ENCODE data around the gene GPR149.
A peak's percentile ranks its signal among the peaks of the same experiment; 100 is the strongest.

GPR149 gene

DNA sequence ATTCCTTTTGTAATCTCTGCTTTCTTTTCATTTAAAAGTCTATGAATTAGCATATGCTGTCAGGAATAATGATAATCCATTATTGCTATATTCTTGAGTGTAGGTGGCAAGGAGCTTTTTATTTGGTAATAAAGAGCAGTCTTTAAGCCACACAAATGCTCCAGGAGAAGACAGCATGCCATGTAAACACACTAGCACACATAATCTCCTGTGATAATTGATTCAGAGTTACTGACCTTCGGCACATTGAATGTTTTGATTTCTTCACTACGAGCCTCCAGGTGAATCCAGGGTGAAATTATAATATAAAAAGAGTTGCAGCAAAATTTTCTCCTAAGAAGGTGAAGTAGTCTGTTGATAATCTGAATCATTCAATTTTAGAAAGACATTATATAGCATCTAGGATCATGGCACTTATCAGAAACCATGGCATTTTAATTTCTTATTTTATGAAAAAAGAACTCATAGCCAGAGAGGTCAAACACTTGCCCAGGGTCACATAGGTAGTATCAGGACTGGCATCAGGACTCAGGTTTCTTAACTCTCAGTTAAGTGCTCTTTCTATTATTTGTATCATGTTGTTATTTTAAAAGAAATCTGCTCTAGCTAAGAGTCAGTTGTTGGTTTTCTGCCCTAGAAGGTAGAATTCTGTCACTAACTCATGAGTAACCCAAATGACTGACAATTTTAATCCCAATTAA, 84.4 kb downstream of the GPR149 start:
- no peak for DNase-seq

DNA sequence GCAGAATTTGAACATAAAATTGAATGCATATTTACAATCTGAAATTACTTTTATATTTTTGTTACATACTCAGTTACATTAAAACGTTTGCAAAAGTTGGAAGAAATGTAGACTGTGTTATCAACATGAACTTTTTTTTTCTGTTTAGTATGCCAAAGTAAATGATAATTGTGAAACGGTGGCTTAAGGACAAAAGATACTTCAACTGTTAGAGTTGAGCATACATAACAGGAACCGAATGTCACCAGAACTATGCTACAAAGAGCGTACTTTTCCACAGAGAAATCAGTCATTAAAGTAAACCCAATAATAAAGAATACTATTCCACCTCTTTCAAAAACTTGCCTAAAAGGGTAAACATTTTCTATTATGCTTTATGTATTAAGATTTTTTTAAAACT, 91.4 kb downstream of the GPR149 start:
- DNase-seq: no peak

DNA sequence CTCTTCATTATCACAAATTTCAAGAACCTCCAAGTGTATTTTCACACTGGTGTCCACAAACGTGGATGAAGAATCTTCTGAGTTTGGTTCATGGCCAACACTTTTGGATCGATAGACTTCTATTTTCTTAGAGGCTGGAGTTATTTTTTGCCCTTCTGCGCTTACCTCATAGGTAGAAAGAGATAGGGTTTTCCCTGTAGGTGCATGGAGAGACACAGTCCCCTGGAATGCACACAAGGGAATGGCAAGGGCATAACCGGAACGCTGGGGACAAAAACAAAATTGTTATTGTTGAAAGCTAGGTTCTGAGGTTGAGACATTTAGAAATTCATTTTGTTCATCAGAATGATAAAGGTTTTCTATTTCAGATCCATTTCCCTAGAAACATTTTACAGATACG, 92.0 kb downstream of the GPR149 start:
- DNase-seq: no peak

DNA sequence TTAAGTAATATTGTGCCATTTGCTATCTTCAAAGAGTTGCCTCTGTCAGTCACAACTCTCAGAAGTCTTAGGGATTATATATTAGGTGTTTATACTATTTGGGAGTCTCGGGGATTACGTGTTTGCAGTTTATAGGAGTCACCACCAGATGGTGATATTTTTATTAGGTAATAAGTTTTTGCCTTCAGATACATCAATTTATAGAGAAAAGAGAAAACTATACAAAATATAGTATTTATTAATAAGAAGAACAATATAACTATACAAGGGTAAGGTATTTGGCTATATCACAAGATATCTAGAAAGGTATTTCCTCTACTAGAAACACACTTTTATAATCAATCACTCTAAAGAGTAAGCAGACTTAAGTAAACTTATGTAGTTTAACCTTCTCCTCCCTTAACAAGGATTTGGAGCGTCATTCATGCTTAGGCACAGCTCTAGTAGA, 95.0 kb downstream of the GPR149 start:
- DNase-seq: peak; percentile 21 to 79

DNA sequence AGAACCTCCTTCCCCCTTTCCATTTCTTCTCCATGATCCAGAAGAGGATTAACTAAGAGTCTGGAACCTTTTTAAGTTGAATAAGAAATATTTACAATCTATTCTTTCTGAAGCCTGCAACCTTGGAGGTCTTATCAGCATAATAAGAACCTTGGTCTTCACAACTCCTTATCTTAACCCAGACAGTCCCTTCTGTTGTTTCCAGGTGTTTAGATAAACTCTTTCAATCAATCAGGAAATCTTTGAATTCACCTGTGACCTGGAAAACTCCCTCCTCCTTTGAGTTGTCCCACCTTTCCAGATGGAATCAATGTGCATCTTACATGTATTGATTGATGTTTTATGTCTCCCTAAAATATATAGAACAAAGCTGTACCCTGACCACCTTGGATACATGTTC, 102.1 kb downstream of the GPR149 start:
- DNase-seq: no peak

DNA sequence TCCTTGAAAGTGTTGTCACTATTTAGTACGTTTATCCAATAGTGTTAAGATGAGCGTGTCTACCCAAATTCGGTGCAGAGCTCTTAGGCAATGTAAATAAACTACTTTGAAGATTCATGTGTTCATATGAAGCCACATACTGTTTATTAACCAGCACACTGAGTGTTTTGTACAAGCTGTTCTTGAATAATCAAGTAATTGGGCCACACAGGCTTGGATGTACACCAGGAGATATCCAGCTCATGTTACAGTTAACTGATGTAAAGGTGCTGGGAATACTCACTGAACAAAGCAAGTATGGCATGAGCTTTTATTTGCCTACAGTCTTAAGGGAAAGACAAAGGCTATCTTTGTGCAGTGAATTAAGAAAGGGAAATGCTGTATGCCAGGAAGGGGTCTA, 105.1 kb downstream of the GPR149 start:
- peak; percentile 90 to 98 for DNase-seq

DNA sequence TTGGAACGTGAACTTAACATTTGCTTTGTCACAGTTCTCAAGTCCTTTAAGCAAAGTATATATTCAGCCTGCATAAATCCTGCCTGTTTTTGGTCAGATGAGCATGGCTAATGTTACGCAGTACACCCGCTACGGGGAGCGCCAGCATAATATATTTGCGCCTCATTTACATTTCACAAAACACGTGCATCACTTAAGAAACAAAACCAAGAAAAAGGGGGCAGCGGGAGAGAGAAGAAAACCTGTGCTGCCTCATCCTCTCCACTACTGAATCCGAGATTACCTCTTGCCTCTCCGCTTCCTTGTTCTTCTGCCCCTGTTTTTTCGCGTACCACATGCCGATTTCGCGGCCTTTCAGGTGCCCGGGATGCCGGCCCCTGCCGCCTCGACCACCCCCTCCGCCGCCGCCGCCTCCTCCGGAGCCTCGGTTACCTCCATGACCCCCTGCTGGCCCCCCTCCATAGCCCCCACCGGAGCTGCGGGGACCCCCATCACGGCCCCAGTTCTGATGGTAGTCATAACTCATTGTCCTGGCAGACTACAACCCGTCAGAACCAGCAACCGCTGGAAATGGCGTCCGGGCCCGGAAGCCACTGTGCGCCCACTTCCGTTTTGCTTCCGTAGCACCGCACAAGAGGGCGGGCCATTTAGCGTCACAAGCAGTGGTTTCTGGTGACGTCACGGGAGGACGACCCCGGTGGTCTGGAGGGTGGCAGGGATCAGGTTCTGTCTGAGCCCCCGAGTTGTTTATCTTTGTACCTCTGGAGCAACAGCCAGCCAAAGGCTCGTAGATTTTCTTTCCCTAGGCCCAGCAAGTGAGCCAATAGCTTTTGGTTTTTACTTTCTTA, 105.9 kb downstream of the GPR149 start, which contains the start of gene DHX36:
Gene DHX36 (minus strand): TSS at position 597 of the 848 bp plus-strand sequence. CDS start 71 bp downstream, at position 526.
- peak; percentile 91 to 98 for DNase-seq

DNA sequence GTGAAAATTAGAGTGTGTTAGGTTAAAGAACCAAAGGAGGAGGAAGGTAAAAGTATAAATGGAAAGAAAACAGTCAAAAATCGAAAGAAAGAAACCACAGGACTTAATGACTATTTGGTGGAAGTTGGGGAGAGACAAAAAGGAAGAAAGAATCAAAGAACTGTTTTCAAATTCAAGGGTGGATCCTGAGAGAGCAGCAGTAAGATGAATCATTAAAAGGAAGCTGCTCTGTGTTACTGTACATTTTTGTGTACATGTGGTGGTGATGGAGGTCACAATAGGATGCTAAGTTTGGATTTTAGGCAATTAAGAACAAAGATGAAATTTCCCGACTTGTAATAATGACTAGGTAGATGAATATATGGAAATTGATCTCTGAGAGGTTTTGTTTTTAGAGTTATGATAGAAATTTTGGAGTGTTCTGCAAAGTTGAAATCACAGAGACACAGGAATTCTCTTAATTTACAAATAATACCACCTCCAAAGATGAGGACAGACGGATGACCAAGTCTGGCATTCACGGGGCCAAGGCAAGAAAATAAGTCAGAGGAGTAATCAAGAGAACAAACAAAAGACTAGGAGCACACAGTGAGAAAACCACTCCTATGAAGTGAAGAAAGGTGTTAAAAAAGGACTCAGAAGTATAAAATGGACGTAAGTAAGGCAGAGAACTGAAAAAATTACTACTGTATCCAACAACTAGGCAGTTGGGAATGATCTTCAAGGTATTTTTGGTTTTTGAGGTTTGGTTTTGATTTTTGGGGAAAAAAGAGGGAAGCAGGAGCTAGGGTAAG, 112.8 kb downstream of the GPR149 start:
- DNase-seq: no peak

DNA sequence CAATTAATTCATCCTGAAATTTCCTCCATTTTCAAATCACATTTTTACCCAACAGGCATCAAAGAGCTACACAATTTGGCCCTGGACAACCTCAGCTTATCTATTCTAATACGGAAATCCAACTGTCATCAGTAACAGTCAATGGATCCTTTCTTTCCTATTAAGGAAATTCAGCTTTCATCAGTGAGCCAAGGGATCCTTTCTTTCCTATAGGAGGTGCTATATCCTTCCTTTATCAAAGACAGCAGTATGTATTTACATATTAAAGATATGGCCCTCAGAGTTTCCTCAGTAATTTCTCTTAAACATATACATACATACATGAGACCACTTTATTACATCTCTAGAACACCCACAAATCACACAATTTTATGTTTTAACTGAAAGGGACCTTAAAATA, 115.8 kb downstream of the GPR149 start:
- peak; percentile 14 to 42 for DNase-seq

DNA sequence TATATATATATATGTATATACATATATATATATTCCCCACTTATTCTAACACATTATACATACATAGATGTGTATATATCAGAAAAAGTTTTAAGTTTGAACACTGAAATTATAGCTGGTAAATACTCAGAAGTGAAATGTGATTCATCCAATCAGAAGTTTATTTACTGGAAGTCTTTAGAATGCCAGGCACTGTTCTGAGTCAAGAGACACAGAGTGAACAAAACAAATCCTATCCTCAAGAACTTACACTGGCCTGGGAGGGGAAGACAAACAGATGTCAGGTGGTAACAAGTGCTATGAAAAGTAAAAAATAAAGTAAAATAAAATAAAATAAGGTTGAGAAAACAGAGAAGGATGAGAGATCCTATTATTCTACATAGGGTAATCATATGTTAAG, 119.2 kb downstream of the GPR149 start:
- DNase-seq: no peak

DNA sequence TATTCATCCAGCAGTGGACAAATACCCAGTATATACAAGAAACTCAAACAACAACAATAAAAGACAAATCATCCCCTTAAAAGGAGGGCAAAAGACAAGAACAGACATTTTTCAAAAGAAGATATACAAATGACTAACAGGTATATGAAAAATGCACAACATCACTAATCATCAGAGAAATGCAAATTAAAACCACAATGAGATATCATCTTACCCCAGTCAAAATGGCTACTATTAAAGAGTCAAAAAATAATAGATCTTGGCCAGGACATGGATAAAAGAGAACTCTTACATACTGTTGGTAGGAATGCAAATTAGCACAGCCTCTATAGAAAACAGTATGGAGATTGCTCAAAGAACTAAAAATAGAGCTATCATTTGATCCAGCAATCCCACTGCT, 122.6 kb downstream of the GPR149 start:
- peak; percentile 49 to 66 for DNase-seq

DNA sequence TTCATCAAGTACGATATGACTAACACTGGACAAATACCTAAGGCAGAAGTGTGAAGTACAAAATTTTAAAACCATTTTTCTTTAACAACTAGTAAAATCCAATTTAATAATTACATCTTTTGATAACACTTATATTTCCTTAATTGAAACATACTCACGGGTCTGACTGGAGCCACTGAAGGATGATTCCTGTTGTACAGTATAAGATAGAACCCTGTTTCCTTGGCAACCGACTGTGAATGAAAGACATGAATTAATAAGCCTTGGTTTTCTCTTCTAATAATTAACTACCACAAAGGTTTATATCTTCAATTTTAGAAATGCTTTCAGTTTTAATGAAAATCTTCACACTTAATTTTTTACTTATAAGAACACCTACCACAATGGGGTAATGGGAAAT, 125.1 kb downstream of the GPR149 start:
- no peak for DNase-seq

DNA sequence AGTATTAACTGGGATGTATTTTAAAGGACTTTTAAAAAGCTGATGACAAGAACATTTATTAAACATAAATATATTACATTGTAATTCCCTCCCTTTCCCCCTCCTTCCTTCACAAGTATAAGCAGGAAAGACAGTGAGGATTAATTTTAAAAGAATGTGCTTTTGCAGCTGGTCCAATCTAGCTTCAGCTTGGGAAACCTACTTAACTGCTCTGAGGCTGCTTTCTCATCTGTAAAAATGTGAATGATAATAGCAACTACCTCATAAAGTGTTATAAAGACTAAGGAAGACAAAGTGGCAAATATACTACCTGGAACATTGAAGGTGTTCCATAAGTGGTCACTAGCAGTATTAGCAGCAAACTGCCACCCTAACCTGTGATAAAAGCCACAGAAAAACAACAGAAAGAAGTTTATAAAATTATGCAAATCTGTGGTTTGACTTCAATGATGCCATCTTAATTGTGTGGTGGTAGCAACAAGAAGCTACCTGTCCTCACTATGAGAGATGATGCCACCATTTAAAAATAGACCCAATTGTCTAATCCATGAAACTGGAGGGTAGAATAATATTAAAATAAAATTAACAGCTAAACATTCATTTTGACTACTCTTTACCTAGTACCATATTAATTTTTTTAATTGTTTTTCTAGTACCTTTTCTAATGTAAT, 125.7 kb downstream of the GPR149 start:
- DNase-seq: peak; percentile 36 to 37

DNA sequence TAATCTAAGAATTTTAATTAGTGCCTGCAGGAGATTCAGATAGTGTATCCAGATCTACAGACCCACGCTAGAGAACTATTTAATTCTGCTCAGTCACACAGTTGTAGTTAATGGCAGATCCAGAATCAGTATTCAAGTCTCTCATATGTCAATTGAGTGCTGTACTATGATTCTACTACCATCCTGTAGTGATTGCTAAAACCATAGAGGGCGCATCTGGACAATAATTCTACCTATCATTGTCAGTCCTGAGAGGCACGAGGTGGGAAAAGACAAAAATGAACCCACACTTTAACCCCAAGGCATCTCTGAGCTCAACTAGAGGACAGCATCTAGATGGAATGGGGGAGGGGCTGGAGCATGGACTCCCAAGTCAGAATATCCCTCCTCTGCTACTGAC, 128.4 kb downstream of the GPR149 start:
- DNase-seq: peak in 1 of 2 experiments; percentile 7

DNA sequence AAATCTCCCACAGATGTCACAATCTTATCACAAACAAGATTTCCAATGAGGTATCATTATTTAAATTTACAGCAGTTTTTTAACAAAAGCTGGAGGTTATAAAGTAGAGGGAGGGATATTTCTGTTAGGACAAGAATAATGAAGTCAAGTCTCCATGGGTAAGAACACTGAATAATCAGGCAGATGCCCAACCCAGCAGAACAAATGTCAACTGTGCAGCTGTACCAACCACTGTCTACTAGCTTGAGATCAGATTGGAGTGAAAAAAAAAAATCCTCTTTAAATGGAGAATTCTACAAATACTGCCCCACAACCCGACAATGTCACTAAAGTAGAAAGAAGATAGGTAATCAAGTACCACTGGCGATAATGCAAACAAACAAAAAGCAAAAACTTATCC, 136.0 kb downstream of the GPR149 start:
- no peak for DNase-seq

DNA sequence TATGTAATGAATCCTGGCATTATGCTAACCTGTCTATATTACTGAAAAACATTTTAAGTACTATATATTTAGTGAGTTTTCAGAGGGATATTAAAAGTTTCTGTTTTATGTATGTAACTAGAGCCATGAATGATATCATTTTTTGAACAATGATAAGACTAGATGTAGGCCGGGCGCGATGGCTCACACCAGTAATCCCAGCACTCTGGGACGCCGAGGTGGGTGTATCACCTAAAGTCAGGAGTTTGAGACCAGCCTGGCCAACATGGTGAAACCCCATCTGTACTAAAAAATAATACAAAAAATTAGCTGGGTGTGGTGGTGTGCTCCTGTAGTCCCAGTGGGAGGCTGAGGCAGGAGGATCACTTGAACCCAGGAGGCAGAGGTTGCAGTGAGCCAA, 139.8 kb downstream of the GPR149 start:
- no peak for DNase-seq

Data from NCI-H526 (cell line).